Measurements from ENCODE around the gene TSPAN5. TPM values are rescaled to one million over a fixed set of nuclear protein-coding genes. Genes with fewer than 3 reads are reported as not detected.

The TSPAN5 gene
- 20.5 and 24.0 TPM in 2 replicates for total RNA-seq

DNA sequence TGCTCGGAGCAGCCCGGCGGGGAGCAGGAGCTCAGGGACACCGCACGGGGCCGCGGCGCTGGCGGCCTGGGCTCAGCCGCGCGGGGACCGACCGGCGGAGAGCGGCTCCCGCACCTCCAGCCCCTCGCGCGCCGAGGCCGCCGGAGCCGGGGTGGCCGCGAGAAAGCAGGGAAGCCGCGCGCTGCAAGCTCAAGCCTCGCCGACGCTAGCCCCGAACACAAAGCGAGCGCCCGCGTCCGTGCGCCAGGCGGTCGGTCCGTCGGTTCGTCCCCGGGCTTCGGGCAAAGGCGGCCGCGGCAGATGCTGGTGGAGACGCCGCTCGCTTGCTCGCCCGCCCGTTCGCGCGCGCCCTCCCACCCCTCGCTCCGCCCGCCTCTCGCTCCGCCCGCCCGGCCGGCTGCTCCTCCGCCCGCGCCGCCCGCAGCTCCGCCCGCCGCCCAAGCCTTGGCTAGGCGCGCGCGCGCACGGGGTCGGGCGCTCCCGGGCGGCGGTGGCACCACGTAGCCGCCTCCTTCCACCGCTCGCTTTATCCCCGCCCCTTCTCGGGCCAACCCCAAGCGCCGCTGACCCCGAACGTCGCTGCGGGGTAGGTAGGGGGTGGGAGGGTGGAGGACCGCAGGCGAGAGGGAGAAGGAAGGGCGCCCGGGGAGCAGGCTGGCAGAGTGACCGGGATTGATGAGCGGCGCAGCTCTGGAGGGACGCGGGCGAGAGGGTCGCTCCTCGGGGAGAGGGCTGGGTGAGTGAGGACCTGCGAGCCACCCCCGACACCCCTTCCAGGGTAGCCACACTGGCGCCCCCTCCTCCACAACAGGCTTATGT is at the start of gene TSPAN5:
Gene TSPAN5, minus strand, starts transcription at position 325 of the 819 bp plus-strand sequence.

Measured in nasal cavity respiratory epithelium epithelial cell of viscerocranial mucosa (primary cell).